Lower lobe of right lung (tissue), 2 donors: ENCODE results near the gene TRAK1. TPM values are rescaled to one million over a fixed set of nuclear protein-coding genes. Genes with fewer than 3 reads are reported as not detected.

ENCODE experiments used
- ATAC-seq, 2 donors: fragments of 200-7000 bp; cut with Tn5 transposase; one replicate each; pipeline ENCODE4 v1.9.1; 2020 to 2022; ENCODE audit warnings: mild to moderate bottlenecking in 2 of 2, moderate library complexity in 2 of 2
- DNase-seq: peaks from one replicate; pipeline ENCODE4 v3.0.0-alpha.2; 2020
- H3K27ac ChIP-seq: fragments of 200-600 bp; one replicate; pipeline ENCODE4 v1.8.0; 2022
- H3K27me3 ChIP-seq: fragments of 200-600 bp; one replicate; pipeline ENCODE4 v1.8.0; 2022; ENCODE audit warnings: low read depth
- H3K36me3 ChIP-seq: fragments of 200-600 bp; one replicate; pipeline ENCODE4 v1.8.0; 2022; ENCODE audit warnings: mild to moderate bottlenecking
- H3K4me1 ChIP-seq: fragments of 200-600 bp; one replicate; pipeline ENCODE4 v1.8.0; 2022
- H3K4me3 ChIP-seq: fragments of 200-600 bp; one replicate; pipeline ENCODE4 v1.8.0; 2022; ENCODE audit warnings: mild to moderate bottlenecking
- H3K9me3 ChIP-seq: fragments of 200-600 bp; one replicate; pipeline ENCODE4 v1.8.0; 2022
- CTCF ChIP-seq: fragments of 200-600 bp; IDR thresholded peaks from one replicate; pipeline ENCODE4 v1.8.0; 2022; ENCODE audit warnings: antibody characterized with exemption, mild to moderate bottlenecking
- intact Hi-C: fragments of 100-400 bp; cut with DNase I; formaldehyde crosslinking; loops from one replicate; pipeline ENCODE4 v1.11.0; 2022
- total RNA-seq: library from RNA; stranded (reverse); fragmentation: NEBNext Ultra II Directional; extraction: Animal tissue kit (Norgen Biotek cat#: 25700); gene quantifications from one replicate; pipeline ENCODE4 v1.2.1, GENCODE V29; 2021
- donor health status: DM: no; HTN: yes; CAD: no; lungs with severe emphysema.

Gene TRAK1
- total RNA-seq, 1 donor from 2014 or later: 50.6 TPM

- Histone ChIP-seq H3K36me3 (no peaks in the 10 kb centered on the region), H3K9me3 (no peaks in the 10 kb centered on the region), H3K27ac (peak overlapping the region; percentile 81), H3K4me1 (peaks cover 59% of the 10 kb centered on the region), H3K27me3 (no peaks in the 10 kb centered on the region), H3K4me3 (no peak overlapping the region)
- TF ChIP-seq CTCF: no peak
- ATAC-seq (no peak), DNase-seq (no peak)
- intact Hi-C loops: no loop called here
These were observed 28.7 kb upstream of the TRAK1 start for GRCh38 chr3:42062464-42062863.

GRCh38 chr3:42063888-42064287, 27.3 kb upstream of the TRAK1 start:
- no peak for DNase-seq
- ATAC-seq: no peak
- Histone ChIP-seq H3K36me3 (no peaks in the 10 kb centered on the region), H3K4me3 (no peak overlapping the region), H3K9me3 (no peaks in the 10 kb centered on the region), H3K4me1 (peaks cover 67% of the 10 kb centered on the region), H3K27me3 (no peaks in the 10 kb centered on the region), H3K27ac (peak overlapping the region; percentile 81)
- intact Hi-C loops: no loop called here
- TF ChIP-seq CTCF: no peak

- no peak overlapping the region for H3K4me3 ChIP-seq
- TF ChIP-seq CTCF: no peak
- DNase-seq: no peak
- no peaks in the 10 kb centered on the region for H3K27me3 ChIP-seq
- peak overlapping the region; percentile 88 for H3K27ac ChIP-seq
- intact Hi-C loops: no loop called here
- H3K36me3 ChIP-seq: no peaks in the 10 kb centered on the region
- H3K4me1 ChIP-seq: peaks cover 71% of the 10 kb centered on the region
- peak; percentile 71 to 72 for ATAC-seq
- H3K9me3 ChIP-seq: no peaks in the 10 kb centered on the region
These were observed 24.5 kb upstream of the TRAK1 start for GRCh38 chr3:42066516-42067181.

- Histone ChIP-seq H3K27me3 (no peaks in the 10 kb centered on the region), H3K4me3 (no peak overlapping the region), H3K9me3 (no peaks in the 10 kb centered on the region), H3K4me1 (peaks cover 71% of the 10 kb centered on the region), H3K27ac (peak overlapping the region; percentile 88), H3K36me3 (no peaks in the 10 kb centered on the region)
- peak; percentile 70 to 85 for ATAC-seq
- no peak for DNase-seq
- intact Hi-C loops: no loop called here
- TF ChIP-seq CTCF: no peak
These were observed 23.8 kb upstream of the TRAK1 start for GRCh38 chr3:42067326-42067725.

GRCh38 chr3:42068303-42069088, 22.7 kb upstream of the TRAK1 start:
- Histone ChIP-seq H3K36me3 (no peaks in the 10 kb centered on the region), H3K9me3 (no peaks in the 10 kb centered on the region), H3K4me1 (peaks cover 72% of the 10 kb centered on the region), H3K27me3 (no peaks in the 10 kb centered on the region), H3K27ac (peak overlapping the region; percentile 88), H3K4me3 (no peak overlapping the region)
- ATAC-seq: no peak
- TF ChIP-seq CTCF: no peak
- intact Hi-C loops: no loop called here
- no peak for DNase-seq
